ENCODE results near the gene HAAO.

The HAAO gene

GRCh38 chr2:42752816-42753813, 39.3 kb downstream of the HAAO start:
- H3K27me3 ChIP-seq (ENCODE audit: insufficient read depth, low read length): no peaks in the 10 kb centered on the region
- H3K9me3 ChIP-seq (ENCODE audit: insufficient read depth, low read depth, low read length): no peaks in the 10 kb centered on the region
- no peak overlapping the region for H4K8ac ChIP-seq (ENCODE audit: low read depth, low read length)
- no peaks in the 10 kb centered on the region for H3K79me2 ChIP-seq (ENCODE audit: control insufficient read depth, insufficient read depth, low read length, poor library complexity)
- H3K4me3 ChIP-seq (ENCODE audit: low read depth, low read length): no peak overlapping the region
- no peak overlapping the region for H3K4ac ChIP-seq (ENCODE audit: low read depth, low read length)
- H3K27ac ChIP-seq (ENCODE audit: low read depth, low read length): no peak overlapping the region
- H4K91ac ChIP-seq (ENCODE audit: low read depth, low read length): no peak overlapping the region
- no peak overlapping the region for H2AFZ ChIP-seq (ENCODE audit: insufficient read depth, low read length, poor library complexity)
- H2AK5ac ChIP-seq (ENCODE audit: low read length): no peak overlapping the region
- H3K18ac ChIP-seq (ENCODE audit: low read length): no peak overlapping the region
- H3K4me2 ChIP-seq (ENCODE audit: low read length): no peak overlapping the region
- H2BK120ac ChIP-seq (ENCODE audit: insufficient read depth, low read length, poor library complexity): no peak overlapping the region
- no peak overlapping the region for H3K9ac ChIP-seq (ENCODE audit: low read length)
- H3K79me1 ChIP-seq (ENCODE audit: low read length): no peaks in the 10 kb centered on the region
- no peaks in the 10 kb centered on the region for H3K36me3 ChIP-seq (ENCODE audit: control insufficient read depth in 1 of 2, insufficient read depth in 2 of 2, low read length in 2 of 2)
- peak in 1 of 2 donors; percentile 2 for DNase-seq
- no peak overlapping the region for H4K12ac ChIP-seq (ENCODE audit: low read depth, low read length)
- H2BK12ac ChIP-seq (ENCODE audit: low read length): no peak overlapping the region
- H3K23ac ChIP-seq (ENCODE audit: low read length): no peak overlapping the region
- H3K4me1 ChIP-seq (ENCODE audit: control insufficient read depth in 1 of 2, insufficient read depth in 2 of 2, low read length in 2 of 2): peaks cover 9 to 15% of the 10 kb centered on the region in 2 experiments
- WGBS (ENCODE audit: extremely low coverage, insufficient coverage, insufficient read length): no CpG with 5 or more reads among the region's 24 CpGs
- no peak overlapping the region for H2BK5ac ChIP-seq (ENCODE audit: low read depth, low read length, poor library complexity)
- H3K14ac ChIP-seq (ENCODE audit: low read length): no peak overlapping the region

GRCh38 chr2:42752314-42752713, 40.1 kb downstream of the HAAO start:
- H3K4me3 ChIP-seq (ENCODE audit: low read depth, low read length): no peak overlapping the region
- no peak overlapping the region for H2BK120ac ChIP-seq (ENCODE audit: insufficient read depth, low read length, poor library complexity)
- H2AK5ac ChIP-seq (ENCODE audit: low read length): no peak overlapping the region
- no peaks in the 10 kb centered on the region for H3K9me3 ChIP-seq (ENCODE audit: insufficient read depth, low read depth, low read length)
- no peak overlapping the region for H2BK5ac ChIP-seq (ENCODE audit: low read depth, low read length, poor library complexity)
- H3K4ac ChIP-seq (ENCODE audit: low read depth, low read length): no peak overlapping the region
- no peak overlapping the region for H2AFZ ChIP-seq (ENCODE audit: insufficient read depth, low read length, poor library complexity)
- H4K91ac ChIP-seq (ENCODE audit: low read depth, low read length): no peak overlapping the region
- peaks cover 9 to 15% of the 10 kb centered on the region in 2 experiments for H3K4me1 ChIP-seq (ENCODE audit: control insufficient read depth in 1 of 2, insufficient read depth in 2 of 2, low read length in 2 of 2)
- H4K8ac ChIP-seq (ENCODE audit: low read depth, low read length): no peak overlapping the region
- no peak overlapping the region for H3K23ac ChIP-seq (ENCODE audit: low read length)
- no CpG with 5 or more reads among the region's 2 CpGs for WGBS (ENCODE audit: extremely low coverage, insufficient coverage, insufficient read length)
- H3K18ac ChIP-seq (ENCODE audit: low read length): no peak overlapping the region
- no peak overlapping the region for H3K14ac ChIP-seq (ENCODE audit: low read length)
- H2BK12ac ChIP-seq (ENCODE audit: low read length): no peak overlapping the region
- H3K79me2 ChIP-seq (ENCODE audit: control insufficient read depth, insufficient read depth, low read length, poor library complexity): no peaks in the 10 kb centered on the region
- H3K36me3 ChIP-seq (ENCODE audit: control insufficient read depth in 1 of 2, insufficient read depth in 2 of 2, low read length in 2 of 2): no peaks in the 10 kb centered on the region
- DNase-seq: peak in 1 of 2 donors; percentile 20
- H3K4me2 ChIP-seq (ENCODE audit: low read length): no peak overlapping the region
- no peak overlapping the region for H3K27ac ChIP-seq (ENCODE audit: low read depth, low read length)
- no peaks in the 10 kb centered on the region for H3K79me1 ChIP-seq (ENCODE audit: low read length)
- no peak overlapping the region for H3K9ac ChIP-seq (ENCODE audit: low read length)
- H3K27me3 ChIP-seq (ENCODE audit: insufficient read depth, low read length): no peaks in the 10 kb centered on the region
- H4K12ac ChIP-seq (ENCODE audit: low read depth, low read length): no peak overlapping the region

- no peak overlapping the region for H2BK120ac ChIP-seq (ENCODE audit: insufficient read depth, low read length, poor library complexity)
- H3K9ac ChIP-seq (ENCODE audit: low read length): no peak overlapping the region
- H3K18ac ChIP-seq (ENCODE audit: low read length): no peak overlapping the region
- no peak overlapping the region for H3K14ac ChIP-seq (ENCODE audit: low read length)
- no peak overlapping the region for H3K4ac ChIP-seq (ENCODE audit: low read depth, low read length)
- H3K4me2 ChIP-seq (ENCODE audit: low read length): no peak overlapping the region
- no peaks in the 10 kb centered on the region for H3K27me3 ChIP-seq (ENCODE audit: insufficient read depth, low read length)
- no peaks in the 10 kb centered on the region for H3K79me2 ChIP-seq (ENCODE audit: control insufficient read depth, insufficient read depth, low read length, poor library complexity)
- no peak overlapping the region for H3K27ac ChIP-seq (ENCODE audit: low read depth, low read length)
- no peak overlapping the region for H2AK5ac ChIP-seq (ENCODE audit: low read length)
- no peak overlapping the region for H4K12ac ChIP-seq (ENCODE audit: low read depth, low read length)
- H3K23ac ChIP-seq (ENCODE audit: low read length): no peak overlapping the region
- H4K91ac ChIP-seq (ENCODE audit: low read depth, low read length): no peak overlapping the region
- H3K9me3 ChIP-seq (ENCODE audit: insufficient read depth, low read depth, low read length): no peaks in the 10 kb centered on the region
- H2BK12ac ChIP-seq (ENCODE audit: low read length): no peak overlapping the region
- WGBS (ENCODE audit: extremely low coverage, insufficient coverage, insufficient read length): no CpG with 5 or more reads among the region's 4 CpGs
- no peak overlapping the region for H2BK5ac ChIP-seq (ENCODE audit: low read depth, low read length, poor library complexity)
- H3K79me1 ChIP-seq (ENCODE audit: low read length): no peaks in the 10 kb centered on the region
- no peaks in the 10 kb centered on the region for H3K36me3 ChIP-seq (ENCODE audit: control insufficient read depth in 1 of 2, insufficient read depth in 2 of 2, low read length in 2 of 2)
- no peak overlapping the region for H3K4me3 ChIP-seq (ENCODE audit: low read depth, low read length)
- no peak for DNase-seq
- H4K8ac ChIP-seq (ENCODE audit: low read depth, low read length): no peak overlapping the region
- H2AFZ ChIP-seq (ENCODE audit: insufficient read depth, low read length, poor library complexity): no peak overlapping the region
- no peaks in the 10 kb centered on the region for H3K4me1 ChIP-seq (ENCODE audit: control insufficient read depth in 1 of 2, insufficient read depth in 2 of 2, low read length in 2 of 2)
Measured at GRCh38 chr2:42748840-42749239, 43.5 kb downstream of the HAAO start.

GRCh38 chr2:42747422-42747821, 45.0 kb downstream of the HAAO start:
- no peak overlapping the region for H3K4me3 ChIP-seq (ENCODE audit: low read depth, low read length)
- no peak for DNase-seq
- H3K14ac ChIP-seq (ENCODE audit: low read length): no peak overlapping the region
- H3K9ac ChIP-seq (ENCODE audit: low read length): no peak overlapping the region
- H3K23ac ChIP-seq (ENCODE audit: low read length): no peak overlapping the region
- H4K91ac ChIP-seq (ENCODE audit: low read depth, low read length): no peak overlapping the region
- H4K8ac ChIP-seq (ENCODE audit: low read depth, low read length): no peak overlapping the region
- H3K4me1 ChIP-seq (ENCODE audit: control insufficient read depth in 1 of 2, insufficient read depth in 2 of 2, low read length in 2 of 2): no peaks in the 10 kb centered on the region
- no peak overlapping the region for H3K4me2 ChIP-seq (ENCODE audit: low read length)
- H3K79me1 ChIP-seq (ENCODE audit: low read length): no peaks in the 10 kb centered on the region
- H3K27me3 ChIP-seq (ENCODE audit: insufficient read depth, low read length): no peaks in the 10 kb centered on the region
- WGBS (ENCODE audit: extremely low coverage, insufficient coverage, insufficient read length): no CpG with 5 or more reads among the region's 3 CpGs
- no peak overlapping the region for H2BK12ac ChIP-seq (ENCODE audit: low read length)
- H4K12ac ChIP-seq (ENCODE audit: low read depth, low read length): no peak overlapping the region
- no peak overlapping the region for H2BK120ac ChIP-seq (ENCODE audit: insufficient read depth, low read length, poor library complexity)
- H2AFZ ChIP-seq (ENCODE audit: insufficient read depth, low read length, poor library complexity): no peak overlapping the region
- no peaks in the 10 kb centered on the region for H3K36me3 ChIP-seq (ENCODE audit: control insufficient read depth in 1 of 2, insufficient read depth in 2 of 2, low read length in 2 of 2)
- H3K27ac ChIP-seq (ENCODE audit: low read depth, low read length): no peak overlapping the region
- no peaks in the 10 kb centered on the region for H3K9me3 ChIP-seq (ENCODE audit: insufficient read depth, low read depth, low read length)
- H3K18ac ChIP-seq (ENCODE audit: low read length): no peak overlapping the region
- no peaks in the 10 kb centered on the region for H3K79me2 ChIP-seq (ENCODE audit: control insufficient read depth, insufficient read depth, low read length, poor library complexity)
- H3K4ac ChIP-seq (ENCODE audit: low read depth, low read length): no peak overlapping the region
- H2AK5ac ChIP-seq (ENCODE audit: low read length): no peak overlapping the region
- no peak overlapping the region for H2BK5ac ChIP-seq (ENCODE audit: low read depth, low read length, poor library complexity)

Measured in trophoblast cell (in vitro differentiated cells and primary cell).